GM21360 (cell line): Measurements from ENCODE around the gene PTPRE.
A peak's percentile ranks its signal among the peaks of the same experiment; 100 is the strongest.

Experiments used
- ATAC-seq: cut with Tn5 transposase; IDR thresholded peaks from one replicate; pipeline ENCODE4 v1.9.1; 2021; ENCODE audit warnings: mild to moderate bottlenecking, moderate library complexity; ENCODE audit not compliant: unreplicated experiment

PTPRE gene

GRCh38 chr10:128111696-128112095 lies 204.8 kb downstream of the PTPRE start:
- ATAC-seq, result no peak

GRCh38 chr10:128113026-128113425 lies 206.1 kb downstream of the PTPRE start:
- no peak for ATAC-seq

- no peak for ATAC-seq
These were observed 208.0 kb downstream of the PTPRE start for GRCh38 chr10:128114901-128115300.

- ATAC-seq, result no peak
These were observed 208.5 kb downstream of the PTPRE start for GRCh38 chr10:128115356-128115755.

- ATAC-seq, result no peak
These were observed 209.3 kb downstream of the PTPRE start for GRCh38 chr10:128116187-128116586.

GRCh38 chr10:128116851-128117615 lies 210.1 kb downstream of the PTPRE start:
- ATAC-seq, result no peak

- ATAC-seq, result no peak
These were observed 215.0 kb downstream of the PTPRE start for GRCh38 chr10:128121750-128122412.

- ATAC-seq, result no peak
These were observed 216.0 kb downstream of the PTPRE start for GRCh38 chr10:128122931-128123330.

- no peak for ATAC-seq
These were observed 216.9 kb downstream of the PTPRE start for GRCh38 chr10:128123846-128124245.

- no peak for ATAC-seq
These were observed 218.0 kb downstream of the PTPRE start for GRCh38 chr10:128124813-128125403.

GRCh38 chr10:128125416-128125943 lies 218.6 kb downstream of the PTPRE start:
- no peak for ATAC-seq

GRCh38 chr10:128125944-128126764 lies 219.3 kb downstream of the PTPRE start, which contains the start of gene MKI67:
MKI67 (minus strand) TSS chr10:128126423; CDS start chr10:128125667, 756 bp downstream.
- peak; percentile 74 for ATAC-seq

- no peak for ATAC-seq
These were observed 221.7 kb downstream of the PTPRE start for GRCh38 chr10:128128582-128128981.

GRCh38 chr10:128130051-128130450 lies 223.1 kb downstream of the PTPRE start:
- no peak for ATAC-seq
